Colonic mucosa (tissue), 4 donors: ENCODE measurements around the gene QRFP. TPM values are rescaled to one million over a fixed set of nuclear protein-coding genes. Genes with fewer than 3 reads are reported as not detected.

Experiments
- DNase-seq: peaks from one replicate; pipeline ENCODE4 v3.0.0-alpha.2; 2020
- H3K27ac ChIP-seq: fragments of 200-600 bp; one replicate; pipeline ENCODE4 v1.8.0; 2021
- H3K27me3 ChIP-seq: fragments of 200-600 bp; one replicate; pipeline ENCODE4 v1.8.0; 2021
- H3K36me3 ChIP-seq: fragments of 200-600 bp; one replicate; pipeline ENCODE4 v1.8.0; 2021
- H3K4me1 ChIP-seq: fragments of 200-600 bp; one replicate; pipeline ENCODE4 v1.8.0; 2021; ENCODE audit warnings: mild to moderate bottlenecking
- H3K4me3 ChIP-seq: fragments of 200-600 bp; one replicate; pipeline ENCODE4 v1.8.0; 2021
- H3K9ac ChIP-seq, 2 donors: one replicate each; pipeline ENCODE4 v1.7.0; 2013; ENCODE audit warnings: control low read depth in 2 of 2, low read depth in 2 of 2, low read length in 2 of 2
- H3K9me3 ChIP-seq: fragments of 200-600 bp; one replicate; pipeline ENCODE4 v1.8.0; 2021
- intact Hi-C: fragments of 100-400 bp; cut with DNase I; formaldehyde crosslinking; loops from one replicate; pipeline ENCODE4 v1.14.1; 2022
- total RNA-seq, 2 donors: library from RNA; stranded (reverse); fragmentation: NEBNext Ultra II Directional in 1 of 2; extraction: Animal tissue kit (Norgen Biotek cat#: 25700) in 1 of 2; gene quantifications; one replicate each; pipeline ENCODE4 v1.2.1, GENCODE V29; 2021
- TF ChIP-seq, protein P1 (sequence below): fragments of 200-600 bp; IDR thresholded peaks from one replicate; pipeline ENCODE4 v1.8.0; 2022; ENCODE audit warnings: antibody characterized with exemption, mild to moderate bottlenecking
- donor health status: healthy.
- donor health status: DM: no; HTN: no; CAD: no.
- donor health status: DM: no; HTN: no; CAD: no.

The QRFP gene
- total RNA-seq, 2 donors from 2014 or later = 0.77 TPM; not detected in 1

GRCh38 chr9:130860458-130861316 is 35.9 kb downstream of the QRFP start:
- TF ChIP-seq, protein P1, sequence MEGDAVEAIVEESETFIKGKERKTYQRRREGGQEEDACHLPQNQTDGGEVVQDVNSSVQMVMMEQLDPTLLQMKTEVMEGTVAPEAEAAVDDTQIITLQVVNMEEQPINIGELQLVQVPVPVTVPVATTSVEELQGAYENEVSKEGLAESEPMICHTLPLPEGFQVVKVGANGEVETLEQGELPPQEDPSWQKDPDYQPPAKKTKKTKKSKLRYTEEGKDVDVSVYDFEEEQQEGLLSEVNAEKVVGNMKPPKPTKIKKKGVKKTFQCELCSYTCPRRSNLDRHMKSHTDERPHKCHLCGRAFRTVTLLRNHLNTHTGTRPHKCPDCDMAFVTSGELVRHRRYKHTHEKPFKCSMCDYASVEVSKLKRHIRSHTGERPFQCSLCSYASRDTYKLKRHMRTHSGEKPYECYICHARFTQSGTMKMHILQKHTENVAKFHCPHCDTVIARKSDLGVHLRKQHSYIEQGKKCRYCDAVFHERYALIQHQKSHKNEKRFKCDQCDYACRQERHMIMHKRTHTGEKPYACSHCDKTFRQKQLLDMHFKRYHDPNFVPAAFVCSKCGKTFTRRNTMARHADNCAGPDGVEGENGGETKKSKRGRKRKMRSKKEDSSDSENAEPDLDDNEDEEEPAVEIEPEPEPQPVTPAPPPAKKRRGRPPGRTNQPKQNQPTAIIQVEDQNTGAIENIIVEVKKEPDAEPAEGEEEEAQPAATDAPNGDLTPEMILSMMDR = no peak
- H3K27ac ChIP-seq = peak overlapping the region; percentile 40
- H3K9me3 ChIP-seq = no peaks in the 10 kb centered on the region
- no peaks in the 10 kb centered on the region for H3K4me1 ChIP-seq
- H3K36me3 ChIP-seq = peaks cover 6% of the 10 kb centered on the region
- H3K27me3 ChIP-seq = no peaks in the 10 kb centered on the region
- H3K4me3 ChIP-seq = no peak overlapping the region
- no peak overlapping the region for H3K9ac ChIP-seq
- peak; percentile 38 for DNase-seq
- intact Hi-C loops = loop anchor here (5.0 kb wide), 1 partner anchor 88 kb away; no protein-coding TSS in a partner anchor

DNA sequence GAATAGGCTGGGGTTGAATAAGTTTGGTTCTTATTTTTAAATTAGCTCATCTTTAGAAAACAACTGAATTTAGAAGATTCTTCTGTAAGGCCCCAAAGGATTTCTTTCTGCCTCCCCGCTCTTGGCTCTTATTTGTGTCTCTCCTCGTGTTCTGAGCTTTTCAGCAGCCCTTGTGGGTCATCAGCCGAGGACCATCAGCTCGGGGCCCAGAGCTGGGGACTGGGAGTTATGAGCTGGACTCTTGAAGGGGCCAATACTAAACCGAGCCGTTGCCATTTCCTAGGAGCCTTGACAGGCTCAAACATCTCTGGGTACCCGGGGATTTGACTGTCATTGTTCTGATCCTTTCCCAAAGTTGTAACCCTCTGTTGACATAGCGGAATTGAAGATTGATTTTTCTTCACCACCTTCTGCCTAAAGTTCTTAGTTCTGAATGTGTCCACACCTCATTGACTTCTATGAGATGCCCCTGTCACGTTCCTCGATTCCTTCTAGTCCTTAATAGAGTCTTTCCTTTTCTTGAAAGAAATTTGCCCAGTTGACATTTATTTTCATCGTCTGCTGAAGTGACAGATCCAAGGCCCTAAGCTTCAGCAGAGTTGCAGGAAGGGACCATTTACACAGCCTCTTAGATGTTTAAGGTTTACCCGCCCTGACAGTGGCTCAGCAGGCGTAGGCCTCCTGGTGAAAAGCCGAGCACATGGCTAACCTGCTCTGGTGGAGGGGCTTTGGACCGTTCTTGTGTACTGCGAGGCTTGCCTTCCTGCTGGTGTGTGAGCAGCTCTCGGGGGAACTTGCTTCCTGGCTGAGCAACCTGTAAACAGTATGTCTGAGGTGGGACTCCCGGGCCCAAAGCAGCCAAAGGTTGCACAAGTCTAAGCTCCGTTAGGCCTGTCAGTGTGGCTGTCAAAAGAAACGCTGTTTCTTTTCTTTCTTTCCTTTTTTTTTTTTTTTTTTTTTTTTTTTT is 37.6 kb downstream of the QRFP start:
- Histone ChIP-seq H3K9me3 (no peaks in the 10 kb centered on the region), H3K4me1 (no peaks in the 10 kb centered on the region), H3K4me3 (no peak overlapping the region), H3K36me3 (peaks cover 13% of the 10 kb centered on the region), H3K9ac (no peak overlapping the region), H3K27me3 (no peaks in the 10 kb centered on the region), H3K27ac (no peak overlapping the region)
- TF ChIP-seq, protein P1 = no peak
- no peak for DNase-seq
- intact Hi-C loops = no loop called here

GRCh38 chr9:130857864-130858738 is 38.5 kb downstream of the QRFP start:
- Histone ChIP-seq H3K27me3 (no peaks in the 10 kb centered on the region), H3K9me3 (no peaks in the 10 kb centered on the region), H3K27ac (no peak overlapping the region), H3K4me1 (no peaks in the 10 kb centered on the region), H3K9ac (no peak overlapping the region), H3K36me3 (peaks cover 13% of the 10 kb centered on the region), H3K4me3 (no peak overlapping the region)
- intact Hi-C loops = no loop called here
- no peak for DNase-seq
- TF ChIP-seq, protein P1 = no peak

- peaks cover 13% of the 10 kb centered on the region for H3K36me3 ChIP-seq
Measured at GRCh38 chr9:130856474-130856873, 40.1 kb downstream of the QRFP start.

More at GRCh38 chr9:130856474-130856873, 40.1 kb downstream of the QRFP start:
- H3K9me3 ChIP-seq = no peaks in the 10 kb centered on the region
- no peaks in the 10 kb centered on the region for H3K27me3 ChIP-seq
- H3K4me1 ChIP-seq = no peaks in the 10 kb centered on the region
- no peak overlapping the region for H3K9ac ChIP-seq
- TF ChIP-seq, protein P1 = no peak
- intact Hi-C loops = no loop called here
- H3K4me3 ChIP-seq = no peak overlapping the region
- DNase-seq = no peak
- H3K27ac ChIP-seq = no peak overlapping the region
